GM06990 (cell line): Measurements from ENCODE around the gene DHRS7B.

Experiments
- DNase-seq: peaks from one replicate; pipeline ENCODE4 v3.0.0-alpha.2; 2011; ENCODE audit not compliant: insufficient read length; ENCODE audit errors: extremely low read depth
- H3K27me3 ChIP-seq: replicated peaks from 2 replicates; pipeline ENCODE4 v1.6.0; 2011; ENCODE audit warnings: low read length; ENCODE audit not compliant: control insufficient read depth, insufficient read depth
- H3K36me3 ChIP-seq: 2 replicates; pipeline ENCODE4 v1.5.1; 2011; ENCODE audit warnings: low read length; ENCODE audit not compliant: control insufficient read depth, insufficient read depth
- H3K4me3 ChIP-seq: replicated peaks from 2 replicates; pipeline ENCODE4 v1.5.1; 2011; ENCODE audit warnings: low read depth, mild to moderate bottlenecking, control low read depth, low read length
- TF ChIP-seq, protein P1 (sequence below): IDR thresholded peaks from 2 replicates; pipeline ENCODE4 v1.5.1; 2011; ENCODE audit warnings: low read length, control low read depth, mild to moderate bottlenecking, inconsistent platforms; ENCODE audit not compliant: insufficient read depth, poor library complexity, severe bottlenecking

The DHRS7B gene

DNA sequence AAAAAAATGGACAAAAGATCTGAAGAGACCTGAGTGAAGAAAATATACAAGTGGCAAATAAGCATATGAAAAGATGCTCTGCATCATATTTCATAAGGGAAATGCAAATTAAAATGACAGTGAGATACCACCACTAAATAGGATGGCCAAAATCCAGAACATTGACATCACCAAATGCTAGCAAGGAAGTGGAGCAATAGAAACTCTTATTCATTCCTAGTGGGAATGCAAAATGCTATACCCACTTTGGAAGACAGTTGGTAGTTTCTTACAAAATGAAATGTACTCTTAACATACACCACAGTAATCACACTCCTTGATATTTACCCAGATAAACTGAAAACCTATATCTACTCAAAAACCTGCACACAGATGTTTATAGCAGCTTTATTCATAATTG lies 33.6 kb downstream of the DHRS7B start:
- no peaks in the 10 kb centered on the region for H3K27me3 ChIP-seq
- TF ChIP-seq, protein P1, sequence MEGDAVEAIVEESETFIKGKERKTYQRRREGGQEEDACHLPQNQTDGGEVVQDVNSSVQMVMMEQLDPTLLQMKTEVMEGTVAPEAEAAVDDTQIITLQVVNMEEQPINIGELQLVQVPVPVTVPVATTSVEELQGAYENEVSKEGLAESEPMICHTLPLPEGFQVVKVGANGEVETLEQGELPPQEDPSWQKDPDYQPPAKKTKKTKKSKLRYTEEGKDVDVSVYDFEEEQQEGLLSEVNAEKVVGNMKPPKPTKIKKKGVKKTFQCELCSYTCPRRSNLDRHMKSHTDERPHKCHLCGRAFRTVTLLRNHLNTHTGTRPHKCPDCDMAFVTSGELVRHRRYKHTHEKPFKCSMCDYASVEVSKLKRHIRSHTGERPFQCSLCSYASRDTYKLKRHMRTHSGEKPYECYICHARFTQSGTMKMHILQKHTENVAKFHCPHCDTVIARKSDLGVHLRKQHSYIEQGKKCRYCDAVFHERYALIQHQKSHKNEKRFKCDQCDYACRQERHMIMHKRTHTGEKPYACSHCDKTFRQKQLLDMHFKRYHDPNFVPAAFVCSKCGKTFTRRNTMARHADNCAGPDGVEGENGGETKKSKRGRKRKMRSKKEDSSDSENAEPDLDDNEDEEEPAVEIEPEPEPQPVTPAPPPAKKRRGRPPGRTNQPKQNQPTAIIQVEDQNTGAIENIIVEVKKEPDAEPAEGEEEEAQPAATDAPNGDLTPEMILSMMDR: no peak
- DNase-seq: no peak
- no peaks in the 10 kb centered on the region for H3K36me3 ChIP-seq
- no peak overlapping the region for H3K4me3 ChIP-seq

DNA sequence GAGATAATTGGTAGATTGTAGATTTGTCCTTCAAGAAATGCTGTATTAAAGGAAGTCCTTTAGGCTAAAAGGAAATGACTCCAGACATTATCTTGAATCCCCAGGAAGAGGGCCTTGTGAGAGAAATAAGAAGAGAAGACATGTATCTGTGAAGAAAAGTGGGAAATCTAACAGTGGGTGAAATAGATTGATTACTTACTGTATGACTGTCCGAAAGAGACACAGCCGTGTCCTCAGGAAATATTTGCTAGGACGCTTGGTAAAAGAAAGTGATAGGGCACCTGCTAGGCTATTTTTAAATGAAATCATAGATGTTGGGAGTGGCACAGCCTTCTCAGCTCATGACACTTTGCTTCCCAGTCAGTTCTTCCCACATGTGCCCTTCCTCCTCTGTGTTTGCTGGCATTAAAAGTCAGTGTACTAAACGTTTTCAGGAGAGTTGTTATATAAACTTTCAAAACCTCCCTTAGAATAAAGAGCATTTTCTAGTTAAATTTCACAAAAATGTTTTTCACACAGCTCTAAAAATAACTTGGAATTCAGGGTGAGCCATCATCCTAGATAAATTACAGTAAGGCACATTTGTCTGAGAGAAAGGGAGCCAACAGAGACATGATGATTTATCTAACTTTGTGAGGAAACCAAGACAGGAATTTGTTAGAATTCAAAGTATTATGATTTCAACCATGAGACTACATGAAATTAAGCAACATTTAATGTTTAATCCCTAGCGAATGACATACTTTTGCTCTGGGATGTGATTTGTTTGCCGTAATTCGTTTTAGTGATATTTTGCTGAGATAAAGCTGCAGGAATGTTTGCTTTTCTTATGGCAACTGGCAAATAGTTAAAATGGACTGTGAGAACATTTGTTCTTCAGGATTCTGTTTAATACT lies 35.0 kb downstream of the DHRS7B start:
- no peaks in the 10 kb centered on the region for H3K27me3 ChIP-seq

DNA sequence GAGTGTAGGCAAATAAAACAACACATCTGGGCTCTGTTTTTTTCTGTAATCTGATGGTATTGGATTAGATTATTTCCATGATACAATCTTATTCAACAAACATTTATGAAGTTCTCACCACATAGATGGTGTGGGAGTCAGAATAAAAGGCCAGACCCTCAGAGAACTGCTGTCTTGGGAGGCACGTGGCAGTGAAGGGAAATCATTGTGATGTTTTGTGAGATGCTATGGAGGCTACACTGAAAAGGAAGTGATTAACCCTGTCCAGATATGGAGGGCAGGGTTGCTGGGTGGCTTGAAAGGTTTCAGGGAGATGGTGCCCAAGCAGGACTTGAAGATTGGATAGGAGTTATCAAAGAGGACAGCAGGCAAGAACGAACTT lies 35.6 kb downstream of the DHRS7B start:
- no peaks in the 10 kb centered on the region for H3K36me3 ChIP-seq
- no peaks in the 10 kb centered on the region for H3K27me3 ChIP-seq
- H3K4me3 ChIP-seq: no peak overlapping the region
- TF ChIP-seq, protein P1: no peak
- no peak for DNase-seq

More for the DNA sequence above, 35.0 kb downstream of the DHRS7B start:
- Histone ChIP-seq H3K36me3 (no peaks in the 10 kb centered on the region), H3K4me3 (no peak overlapping the region)
- no peak for DNase-seq
- TF ChIP-seq, protein P1: no peak

DNA sequence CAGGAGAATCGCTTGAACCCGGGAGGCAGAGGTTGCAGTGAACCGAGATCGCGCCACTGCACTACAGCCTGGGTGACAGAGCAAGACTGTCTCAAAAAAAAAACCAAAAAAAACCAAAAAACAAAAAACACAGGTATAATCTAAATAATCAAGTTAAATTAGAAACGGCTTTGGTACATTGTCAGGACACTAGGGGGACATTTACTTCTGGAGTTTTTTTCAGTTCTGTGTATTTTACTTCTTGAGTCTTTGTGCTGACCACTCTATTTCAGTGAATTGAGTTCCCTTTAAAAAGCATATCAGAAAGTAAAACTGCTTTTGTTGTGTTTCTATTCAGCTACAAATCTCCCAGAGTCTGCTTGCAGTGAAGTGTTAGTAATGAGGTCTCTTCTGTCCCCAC lies 36.3 kb downstream of the DHRS7B start:
- no peaks in the 10 kb centered on the region for H3K36me3 ChIP-seq
- TF ChIP-seq, protein P1: no peak
- no peaks in the 10 kb centered on the region for H3K27me3 ChIP-seq
- no peak for DNase-seq
- H3K4me3 ChIP-seq: no peak overlapping the region

DNA sequence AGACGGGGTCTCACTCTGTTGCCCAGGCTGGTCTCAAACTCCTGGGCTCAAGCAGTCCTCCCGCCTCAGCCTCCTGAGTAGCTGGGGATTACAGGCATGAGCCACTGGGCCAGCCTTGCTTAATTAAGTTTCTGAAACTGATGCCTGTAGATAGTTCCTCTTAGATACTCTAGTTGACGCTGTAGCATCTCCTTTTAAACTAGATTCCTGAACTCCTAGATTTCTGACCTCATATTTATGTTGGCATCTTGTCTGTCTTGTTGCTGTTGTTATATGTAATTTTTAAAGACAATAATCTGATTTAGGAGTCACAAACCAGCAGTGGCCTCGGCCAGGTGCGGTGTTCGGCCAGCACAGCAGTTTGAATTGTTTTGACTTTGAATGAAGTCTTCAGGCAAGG lies 37.5 kb downstream of the DHRS7B start:
- DNase-seq: no peak
- TF ChIP-seq, protein P1: peak; percentile 23

DNA sequence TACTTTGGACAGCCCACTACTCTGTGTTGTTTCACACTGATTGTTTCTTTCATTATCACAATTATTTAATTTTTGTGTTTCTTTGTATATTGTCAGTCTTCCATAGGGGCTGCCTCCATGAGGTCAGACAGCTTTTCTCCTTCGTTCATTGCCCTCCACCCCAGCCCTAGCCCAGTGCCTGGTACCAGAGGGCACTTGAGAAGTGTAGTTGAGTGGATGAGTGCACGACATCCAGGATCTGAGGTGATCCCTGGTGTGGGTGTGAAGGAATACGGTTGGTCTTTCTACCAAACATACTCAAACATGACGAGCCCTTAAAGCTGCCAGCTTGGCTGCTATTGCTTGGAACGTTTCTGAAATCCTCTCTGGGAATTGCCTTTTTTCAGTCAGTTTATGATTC lies 37.9 kb downstream of the DHRS7B start:
- TF ChIP-seq, protein P1: no peak
- no peaks in the 10 kb centered on the region for H3K36me3 ChIP-seq
- H3K27me3 ChIP-seq: no peaks in the 10 kb centered on the region
- H3K4me3 ChIP-seq: no peak overlapping the region
- DNase-seq: no peak

More for the DNA sequence above, 37.5 kb downstream of the DHRS7B start:
- H3K27me3 ChIP-seq: no peaks in the 10 kb centered on the region
- H3K36me3 ChIP-seq: no peaks in the 10 kb centered on the region
- no peak overlapping the region for H3K4me3 ChIP-seq
